AG09319 (cell line): Measurements from ENCODE around the gene CBL.
"Not testable (repeated sequence)": the region's sequence is repeated elsewhere in the genome, so short reads cannot be mapped to it uniquely, and the experiment has no call there.

Experiments used
- DNase-seq: peaks from one replicate; pipeline ENCODE4 v3.0.0-alpha.2; 2010; ENCODE audit warnings: low read depth; ENCODE audit errors: extremely low read depth
- CTCF ChIP-seq: IDR thresholded peaks from 2 replicates; pipeline ENCODE4 v1.5.1; 2011; ENCODE audit warnings: low read depth, mild to moderate bottlenecking, inconsistent platforms, low read length, moderate library complexity

The CBL gene

GRCh38 chr11:119188067-119188466 is 18.1 kb upstream of the CBL start:
- TF ChIP-seq CTCF = no peak
- no peak for DNase-seq

GRCh38 chr11:119188887-119189286 is 17.3 kb upstream of the CBL start:
- no peak for DNase-seq

DNA sequence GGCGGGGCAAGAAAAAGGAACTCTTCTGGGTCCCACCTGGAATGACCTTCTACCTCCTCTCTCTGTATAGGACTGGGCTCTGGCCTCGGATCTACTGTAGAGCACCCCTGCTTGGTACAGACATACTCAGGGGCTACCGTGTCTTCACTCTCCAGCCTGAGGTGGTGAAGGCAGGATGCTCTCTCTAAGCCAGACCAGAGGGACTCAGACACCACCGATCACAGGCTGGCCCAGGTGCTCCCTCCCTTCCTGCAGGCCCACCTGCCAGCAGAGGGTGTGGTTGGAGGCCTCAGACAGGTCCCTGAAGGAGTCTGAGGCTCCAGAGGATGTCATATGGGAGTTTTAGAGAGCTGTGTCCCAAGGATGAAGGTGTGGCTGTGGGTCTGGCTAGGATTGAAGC is 16.7 kb upstream of the CBL start:
- no peak for TF ChIP-seq CTCF
- no peak for DNase-seq

More at GRCh38 chr11:119188887-119189286, 17.3 kb upstream of the CBL start:
- no peak for TF ChIP-seq CTCF

- no peak for TF ChIP-seq CTCF
- no peak for DNase-seq
Measured at GRCh38 chr11:119190531-119190930, 15.6 kb upstream of the CBL start.

- DNase-seq = not testable (repeated sequence)
Measured at GRCh38 chr11:119191265-119191664, 14.9 kb upstream of the CBL start.

GRCh38 chr11:119192111-119192510 is 14.0 kb upstream of the CBL start:
- DNase-seq = no peak
- TF ChIP-seq CTCF = no peak

GRCh38 chr11:119193001-119193400 is 13.1 kb upstream of the CBL start:
- no peak for DNase-seq
- no peak for TF ChIP-seq CTCF

DNA sequence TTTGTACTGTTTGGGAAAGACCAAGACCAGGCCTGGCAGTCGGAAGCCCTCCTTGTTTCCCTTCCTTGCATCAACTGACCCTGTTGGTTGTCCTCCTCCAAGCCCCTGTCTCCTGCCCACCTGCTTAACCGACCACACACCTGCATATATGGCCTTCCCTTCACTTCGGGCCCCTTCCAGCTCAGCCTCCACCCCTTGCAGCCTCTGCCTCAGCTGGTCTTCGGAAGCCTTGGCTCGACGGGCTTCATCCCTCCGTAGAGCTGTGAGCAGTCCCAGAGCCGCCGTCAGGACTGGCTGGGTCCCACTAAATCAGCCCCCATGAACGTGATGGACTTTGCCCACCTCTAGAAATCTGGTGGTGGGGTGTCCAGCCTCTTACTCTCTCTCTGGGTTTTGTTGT is 12.5 kb upstream of the CBL start:
- TF ChIP-seq CTCF = no peak
- no peak for DNase-seq
